GM18511 (cell line): ENCODE results near the gene NUP35.

Experiments used
- ATAC-seq: cut with Tn5 transposase; IDR thresholded peaks from one replicate; pipeline ENCODE4 v1.9.1; 2021; ENCODE audit warnings: mild to moderate bottlenecking, moderate library complexity; ENCODE audit not compliant: unreplicated experiment

NUP35 gene

DNA sequence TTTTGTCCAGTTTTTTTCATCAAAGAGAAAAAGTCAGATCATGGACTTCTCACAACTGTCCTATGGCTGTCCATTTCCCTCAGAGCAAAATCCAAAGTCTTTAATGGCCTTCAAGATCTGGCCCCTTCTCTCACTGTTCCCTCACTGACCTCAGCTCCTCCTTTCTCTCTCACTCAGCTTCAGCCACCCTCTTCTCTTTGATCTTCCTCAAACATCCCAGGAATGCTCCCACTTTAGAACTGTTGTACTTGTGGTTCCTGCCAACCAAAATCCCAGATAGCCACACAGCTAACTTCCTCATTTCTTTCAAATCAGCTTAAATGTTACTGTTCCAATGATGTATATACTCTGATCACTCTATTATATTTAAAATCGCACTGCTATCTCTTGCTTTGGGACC is 82.9 kb downstream of the NUP35 start:
- ATAC-seq = no peak

DNA sequence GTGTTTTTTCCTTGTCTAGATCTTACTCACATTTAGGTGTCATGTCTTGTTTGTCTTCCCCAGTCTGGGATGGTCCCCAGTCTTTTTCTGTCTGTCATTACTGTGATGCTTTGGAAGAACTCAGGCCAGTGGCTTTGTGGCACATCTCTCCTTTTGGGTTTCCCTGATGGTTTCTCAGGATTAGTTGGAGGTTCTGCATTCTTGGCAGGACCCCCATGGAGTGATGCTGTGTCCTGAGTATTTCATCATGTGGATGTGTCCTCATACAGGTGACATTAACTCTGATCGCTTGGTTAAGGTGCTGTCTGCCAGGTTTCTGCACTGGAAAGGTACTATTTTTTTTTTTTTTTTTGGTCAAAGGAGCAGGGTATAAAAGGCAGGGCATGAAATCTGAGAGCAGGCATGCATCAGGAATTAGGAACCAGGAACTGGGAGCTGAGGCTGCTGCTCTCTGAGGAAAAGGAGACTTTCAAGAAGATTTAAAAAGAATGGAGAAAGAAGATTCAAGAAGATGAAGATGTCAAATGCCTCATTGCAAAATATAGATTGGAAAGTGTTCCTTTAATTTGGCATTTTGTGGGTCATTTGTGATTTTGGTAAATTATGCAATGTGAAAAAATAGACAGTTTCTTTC is 85.3 kb downstream of the NUP35 start:
- ATAC-seq = no peak
